ENCODE data around the gene STXBP4.
A peak's percentile ranks its signal among the peaks of the same experiment; 100 is the strongest.
"Not testable (repeated sequence)": the region's sequence is repeated elsewhere in the genome, so short reads cannot be mapped to it uniquely, and the experiment has no call there.

STXBP4 gene

GRCh38 chr17:55056526-55056925 lies 88.0 kb downstream of the STXBP4 start:
- DNase-seq (ENCODE audit: low read depth), result no peak

- DNase-seq (ENCODE audit: low read depth), result no peak
These were observed 88.6 kb downstream of the STXBP4 start for GRCh38 chr17:55057184-55057583.

DNA sequence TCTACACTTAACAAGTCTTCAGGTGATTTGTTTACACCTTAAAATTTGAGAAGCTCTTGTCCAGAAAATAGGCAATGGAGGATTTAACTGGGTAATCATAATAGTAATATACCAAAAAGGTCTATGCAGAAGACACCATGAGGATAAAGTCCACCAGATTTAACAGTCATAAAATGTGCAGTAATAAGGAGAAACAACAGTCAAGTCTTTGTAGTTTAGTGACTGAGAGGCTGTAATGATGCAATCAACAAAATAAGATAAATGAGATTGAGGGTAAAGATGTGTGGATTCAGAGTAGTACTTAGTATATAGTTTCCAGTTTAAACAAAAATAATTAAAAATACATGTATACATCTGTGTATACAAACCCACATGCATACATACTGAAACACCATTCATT lies 91.2 kb downstream of the STXBP4 start:
- DNase-seq (ENCODE audit: low read depth), result no peak

DNA sequence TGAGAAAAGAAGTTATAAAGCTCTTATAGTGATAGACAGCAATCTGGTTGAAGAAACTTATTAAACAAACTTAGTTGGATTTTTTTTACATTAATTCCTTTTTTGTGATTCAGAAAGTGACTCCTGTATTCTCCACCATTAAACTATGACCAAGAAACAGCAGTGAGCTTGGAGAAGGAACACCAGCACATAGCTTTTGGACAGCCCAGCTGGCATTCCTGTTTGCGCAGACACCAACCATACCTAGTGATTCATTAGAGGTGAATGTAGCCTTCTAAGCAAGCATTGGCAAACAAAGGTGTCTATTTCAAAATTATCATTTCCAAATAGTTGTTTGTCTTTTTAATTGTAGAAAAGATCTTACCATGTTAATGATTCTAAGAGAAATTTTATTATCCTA lies 94.4 kb downstream of the STXBP4 start:
- peak; percentile 47 for DNase-seq (ENCODE audit: low read depth)

DNA sequence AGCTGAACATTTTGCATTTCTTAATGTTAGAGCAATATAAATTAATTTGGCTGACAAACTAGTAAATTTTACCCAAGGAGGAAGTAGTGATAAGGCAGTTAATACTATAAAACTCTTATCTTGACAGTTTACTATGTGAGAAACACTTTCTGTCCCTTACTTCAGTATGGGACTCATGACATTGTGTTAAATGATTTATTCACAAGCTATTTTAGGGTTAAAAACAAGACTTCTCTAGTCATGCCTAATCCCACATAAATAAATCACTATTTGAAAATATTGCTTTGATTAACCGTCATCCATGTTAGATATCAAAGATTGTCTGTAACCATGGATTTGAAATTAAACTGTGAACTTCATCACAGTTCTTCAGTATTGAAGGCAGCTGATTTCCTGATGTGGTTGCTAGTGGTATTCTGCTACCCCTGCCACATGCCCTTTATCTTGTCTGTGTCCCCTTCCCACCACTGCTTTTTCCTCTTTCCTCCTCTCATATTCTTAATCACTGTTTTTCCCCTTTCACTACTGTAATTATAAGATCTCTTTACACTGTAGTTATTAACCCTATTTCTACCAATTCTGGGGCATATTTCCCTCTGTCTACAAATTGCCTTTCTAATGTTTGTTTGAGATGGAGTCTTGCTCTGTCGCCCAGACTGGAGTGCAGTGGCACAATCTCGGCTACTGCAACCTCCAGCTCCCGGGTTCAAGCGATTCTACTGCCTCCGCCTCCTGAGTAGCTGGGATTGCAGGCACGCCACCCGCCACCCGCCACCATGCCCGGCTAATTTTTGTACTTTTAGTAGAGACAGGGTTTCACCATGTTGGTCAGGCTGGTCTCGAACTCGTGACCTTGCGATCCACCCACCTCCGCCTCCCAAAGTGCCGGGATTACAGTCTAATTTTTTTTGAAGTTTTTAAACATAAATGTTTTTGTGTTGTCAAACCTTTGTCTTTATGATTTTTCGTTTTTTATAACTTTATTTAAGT lies 95.6 kb downstream of the STXBP4 start:
- DNase-seq (ENCODE audit: low read depth), result no peak

- peak; percentile 40 for DNase-seq (ENCODE audit: low read depth)
These were observed 99.3 kb downstream of the STXBP4 start for GRCh38 chr17:55067697-55068439.

DNA sequence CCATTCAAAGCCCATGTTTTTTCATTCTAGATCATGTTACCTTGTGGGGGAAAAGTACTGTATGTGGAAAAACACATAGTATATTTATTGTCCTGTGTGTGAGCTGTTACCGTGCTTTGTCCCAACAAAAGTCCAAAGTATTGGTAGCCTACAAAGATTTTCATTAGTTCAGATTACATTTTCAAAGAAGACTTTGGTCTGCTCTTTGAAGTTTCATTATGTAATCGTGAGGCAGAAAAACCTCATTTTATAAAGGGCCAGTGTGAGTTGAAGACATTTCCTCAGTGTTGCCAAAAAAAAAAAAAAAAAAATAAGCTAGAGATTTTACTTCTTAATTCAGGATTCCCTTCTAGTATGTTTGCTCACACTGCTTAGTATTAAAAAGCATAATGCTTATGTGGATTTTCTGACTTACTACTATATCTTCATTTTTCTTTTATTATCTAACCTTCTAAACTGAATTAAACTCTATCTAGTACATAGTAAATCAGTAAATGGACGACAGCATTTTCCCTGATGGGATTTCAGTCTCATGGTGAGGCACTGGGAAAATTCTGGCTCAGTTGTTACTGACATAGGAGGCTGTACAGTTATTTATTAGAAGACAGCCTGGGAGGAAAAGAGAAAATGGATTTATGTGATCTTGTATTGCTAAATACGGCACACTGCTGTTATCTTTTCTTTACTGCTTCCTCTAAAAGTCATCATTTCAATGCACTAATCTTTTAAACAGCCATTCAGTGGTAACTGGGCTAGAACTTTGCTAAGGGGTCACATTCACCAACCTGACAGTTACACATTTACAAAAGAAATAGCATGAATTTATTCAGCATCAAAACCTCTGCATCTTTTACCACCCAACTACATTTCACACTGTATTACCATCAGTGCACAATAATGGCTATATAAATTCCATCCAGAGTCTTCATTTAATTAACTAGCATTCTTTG lies 100.6 kb downstream of the STXBP4 start:
- no peak for DNase-seq (ENCODE audit: low read depth)

- DNase-seq (ENCODE audit: low read depth), result no peak
These were observed 101.5 kb downstream of the STXBP4 start for GRCh38 chr17:55069983-55070529.

- no peak for DNase-seq (ENCODE audit: low read depth)
These were observed 104.3 kb downstream of the STXBP4 start for GRCh38 chr17:55072898-55073297.

DNA sequence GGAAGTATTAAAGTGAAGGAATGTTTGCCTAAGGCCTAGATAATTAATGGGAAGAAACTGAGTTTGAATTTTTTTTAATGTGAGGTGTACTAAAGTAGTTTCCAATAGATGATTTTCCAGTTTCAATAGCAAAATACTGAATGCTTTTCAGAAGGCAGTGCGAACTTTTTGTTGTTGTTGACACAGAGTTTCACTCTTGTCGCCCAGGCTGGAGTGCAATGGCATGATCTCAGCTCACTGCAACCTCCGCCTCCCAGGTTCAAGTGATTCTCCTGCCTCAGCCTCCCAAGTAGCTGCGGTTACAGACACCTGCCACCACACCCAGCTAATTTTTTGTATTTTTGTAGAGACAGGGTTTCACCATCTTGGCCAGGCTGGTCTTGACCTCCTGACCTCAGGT lies 104.9 kb downstream of the STXBP4 start:
- DNase-seq (ENCODE audit: low read depth), result not testable (repeated sequence)

DNA sequence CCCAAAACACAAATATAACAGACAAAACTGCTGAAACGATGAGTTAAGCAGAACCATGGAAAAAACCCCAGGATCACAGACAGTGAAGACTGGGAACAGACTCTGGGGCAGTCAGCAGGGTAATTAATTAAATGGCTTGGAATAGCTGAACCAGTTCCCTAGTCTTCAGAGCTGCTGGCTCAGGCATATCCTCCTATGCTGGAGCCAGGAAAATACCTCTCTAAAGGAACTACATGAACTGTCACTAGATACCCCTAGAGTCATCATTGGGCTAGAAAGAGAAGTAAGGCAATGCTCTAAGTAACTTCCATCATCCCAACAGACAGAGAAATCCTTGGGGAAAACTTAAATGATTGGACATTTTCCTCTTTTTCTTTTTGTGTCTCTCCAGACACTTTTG lies 113.0 kb downstream of the STXBP4 start:
- no peak for DNase-seq (ENCODE audit: low read depth)

DNA sequence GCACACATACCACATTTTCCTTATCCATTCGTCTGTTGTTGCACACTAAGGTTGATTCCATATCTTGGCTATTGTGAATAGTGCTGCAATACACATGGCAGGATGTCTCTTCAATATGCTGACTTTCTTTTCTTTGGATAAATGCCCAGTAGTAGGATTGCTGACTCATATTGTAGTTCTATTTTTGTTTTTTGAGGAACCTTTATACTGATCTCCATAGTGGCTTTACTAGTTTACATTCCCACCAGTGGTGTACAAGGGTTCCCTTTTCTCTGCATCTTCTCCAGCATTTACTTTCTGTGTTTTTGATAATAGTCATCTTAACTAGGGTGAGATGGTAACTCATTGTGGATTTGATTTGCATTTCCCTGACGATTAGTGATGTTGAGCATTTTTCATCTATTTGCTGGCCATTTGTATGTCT lies 118.1 kb downstream of the STXBP4 start:
- peak; percentile 75 for DNase-seq (ENCODE audit: low read depth)

- no peak for DNase-seq (ENCODE audit: low read depth)
These were observed 120.7 kb downstream of the STXBP4 start for GRCh38 chr17:55089256-55089655.

GRCh38 chr17:55090079-55090492 lies 121.5 kb downstream of the STXBP4 start:
- peak; percentile 7 for DNase-seq (ENCODE audit: low read depth)

- DNase-seq (ENCODE audit: low read depth), result no peak
These were observed 124.8 kb downstream of the STXBP4 start for GRCh38 chr17:55093353-55093752.

DNA sequence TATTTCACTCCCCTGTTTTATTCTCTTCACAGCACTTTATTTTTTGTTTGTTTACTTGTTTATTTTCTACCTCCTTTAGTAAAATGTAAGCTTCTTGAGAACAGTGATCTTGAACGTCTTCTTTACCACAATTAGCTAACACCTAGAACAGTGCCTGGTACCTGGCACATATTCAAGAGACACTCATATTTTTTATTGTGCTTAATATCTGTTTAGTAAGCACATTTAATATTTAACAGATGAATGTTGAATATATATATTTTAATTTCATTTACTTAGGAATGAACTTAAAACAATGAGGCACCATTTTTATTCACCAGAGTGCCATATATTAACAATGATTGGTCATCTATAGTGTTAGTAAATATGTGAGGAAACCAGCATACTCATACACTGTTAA lies 130.2 kb downstream of the STXBP4 start:
- no peak for DNase-seq (ENCODE audit: low read depth)

DNA sequence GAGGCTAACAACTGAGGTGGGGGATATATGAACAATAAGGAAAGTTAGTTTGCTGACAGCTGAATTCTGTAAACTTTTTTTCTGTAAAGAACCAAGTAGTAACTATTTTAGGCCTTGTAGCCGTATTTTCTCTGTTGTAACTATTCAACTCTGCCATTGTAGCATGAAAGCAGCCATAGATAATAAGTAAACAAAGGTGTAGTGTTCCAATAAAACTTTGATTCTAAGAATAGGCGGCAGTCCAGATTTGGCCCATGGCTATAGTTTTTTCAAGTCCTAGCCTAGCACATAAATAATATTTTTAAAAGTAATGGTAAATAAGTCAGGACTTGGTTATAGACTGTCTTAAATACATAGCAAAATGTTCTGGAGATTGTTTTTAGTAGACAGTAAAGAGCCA lies 142.0 kb downstream of the STXBP4 start:
- DNase-seq (ENCODE audit: low read depth), result no peak

DNA sequence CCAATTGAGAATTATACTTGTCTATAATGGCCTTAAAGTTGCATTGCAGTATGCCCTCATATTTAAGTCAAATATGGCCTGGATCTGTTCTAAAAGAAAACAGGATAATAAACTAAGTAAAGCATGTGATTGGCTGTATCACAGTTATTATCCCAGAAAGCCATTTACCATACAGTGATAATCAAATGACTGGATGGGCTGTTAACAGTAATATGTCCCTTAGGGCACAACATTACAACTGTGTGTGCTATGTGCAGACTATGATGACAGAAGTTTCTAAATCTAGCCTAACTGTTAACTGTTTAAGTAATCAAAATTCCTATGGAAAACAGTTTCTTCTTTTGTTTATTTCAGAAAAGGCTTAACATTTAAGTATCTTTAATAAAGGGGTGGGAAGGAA lies 145.7 kb downstream of the STXBP4 start:
- DNase-seq (ENCODE audit: low read depth), result no peak

- DNase-seq (ENCODE audit: low read depth), result no peak
These were observed 147.9 kb downstream of the STXBP4 start for GRCh38 chr17:55116440-55116914.

DNA sequence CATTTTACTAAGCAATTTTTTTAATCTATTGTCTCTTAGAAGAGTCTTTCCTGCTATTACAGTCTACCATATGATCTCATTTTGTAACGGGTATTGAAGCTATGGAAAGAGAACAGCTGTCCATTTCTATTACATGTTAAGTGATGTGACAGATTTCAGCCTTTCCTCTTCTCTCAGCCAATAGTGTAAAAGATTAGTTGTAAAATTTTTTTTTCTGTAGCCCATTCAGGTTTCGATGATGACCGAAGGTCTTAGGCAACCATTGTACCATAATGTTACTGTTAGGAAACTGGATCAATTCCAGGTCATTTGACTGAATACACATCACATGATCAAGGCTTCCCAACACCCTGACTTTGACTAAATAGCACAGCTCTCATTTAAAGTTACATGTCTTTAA lies 148.6 kb downstream of the STXBP4 start:
- DNase-seq (ENCODE audit: low read depth), result no peak

DNA sequence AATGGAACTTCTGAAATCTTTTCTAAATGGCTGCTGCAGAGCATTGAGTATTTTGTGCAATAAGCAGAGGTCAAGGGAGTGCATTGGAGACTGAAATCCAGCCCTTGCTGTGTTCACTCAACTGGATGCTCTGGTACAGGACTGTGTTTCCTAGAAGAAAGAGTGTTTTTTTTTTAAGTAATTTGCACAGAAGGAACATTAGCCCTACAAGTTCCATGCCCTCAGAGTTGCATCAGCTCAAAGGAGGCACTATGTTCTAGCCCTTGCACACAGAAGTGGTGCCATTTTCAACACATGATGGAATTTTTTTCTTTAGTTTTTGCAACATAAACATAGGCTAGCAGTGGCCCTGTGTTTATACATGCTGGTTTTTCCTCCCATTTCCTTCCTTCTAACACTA lies 152.1 kb downstream of the STXBP4 start:
- DNase-seq (ENCODE audit: low read depth), result no peak
